HUES64 (cell line): ENCODE data around the gene HSPA14.

Experiments used
- H3K27ac ChIP-seq: 2 replicates; pipeline ENCODE4 v1.7.0; 2013; ENCODE audit warnings: low read depth, low read length, inconsistent platforms
- H3K27me3 ChIP-seq: 2 replicates; pipeline ENCODE4 v1.6.1; 2013; ENCODE audit warnings: mild to moderate bottlenecking, low read length; ENCODE audit not compliant: insufficient read depth
- H3K36me3 ChIP-seq: 2 replicates; pipeline ENCODE4 v1.6.1; 2013; ENCODE audit warnings: mild to moderate bottlenecking, low read length; ENCODE audit not compliant: insufficient read depth
- H3K4me1 ChIP-seq: 2 replicates; pipeline ENCODE4 v1.6.1; 2013; ENCODE audit warnings: mild to moderate bottlenecking, low read length, moderate library complexity; ENCODE audit not compliant: insufficient read depth
- H3K4me3 ChIP-seq: 2 replicates; pipeline ENCODE4 v1.5.1; 2013; ENCODE audit warnings: mild to moderate bottlenecking, low read length, moderate library complexity
- H3K9ac ChIP-seq: 2 replicates; pipeline ENCODE4 v1.6.1; 2013; ENCODE audit warnings: mild to moderate bottlenecking, low read depth, low read length
- H3K9me3 ChIP-seq: 2 replicates; pipeline ENCODE4 v1.6.1; 2013; ENCODE audit warnings: low read depth, low read length; ENCODE audit not compliant: insufficient read depth
- WGBS: fragments of 150-250, 120-280 bp; methylation state at CpG from one replicate; pipeline ENCODE4 v1.1.7; 2013; ENCODE audit warnings: missing lambda C conversion rate; 5-methylcytosine and 5-hydroxymethylcytosine counted together

Gene HSPA14

DNA sequence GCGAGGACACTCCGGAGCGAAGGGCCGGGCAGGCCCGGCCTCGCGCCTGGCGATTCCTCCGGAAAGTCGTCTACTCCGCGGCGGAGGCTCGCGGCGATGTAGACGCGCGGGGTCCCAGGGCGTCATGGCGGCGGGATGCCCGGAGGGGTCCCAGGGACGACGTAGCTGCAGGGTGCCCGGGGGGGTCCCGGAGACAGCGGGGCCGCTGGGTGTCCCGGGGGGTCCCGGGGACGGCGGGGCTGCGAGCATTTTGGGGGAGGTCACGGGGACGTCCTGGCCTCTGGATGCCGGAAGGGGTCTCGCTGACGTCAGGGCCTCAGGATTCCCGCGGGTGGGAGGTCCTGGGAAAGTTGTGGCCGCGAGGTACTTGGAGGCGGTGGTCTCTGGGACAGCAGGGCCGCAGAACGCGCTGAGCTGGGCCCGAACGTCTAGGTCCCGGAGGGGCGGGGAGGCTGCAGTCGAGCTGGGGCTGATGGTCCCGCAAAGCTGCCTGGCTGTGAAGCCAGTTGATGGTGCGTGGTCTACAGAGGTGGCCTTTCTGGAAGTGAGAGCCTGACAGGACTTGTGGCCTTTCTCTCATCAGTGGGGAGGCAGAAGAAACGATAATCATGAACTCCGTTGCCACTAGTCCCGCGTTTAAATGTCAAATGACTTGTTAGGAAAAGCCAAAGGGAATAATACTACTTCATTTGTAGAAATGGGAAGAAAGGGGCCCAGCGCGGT is 637 bp downstream of the HSPA14 start:
- H3K9ac ChIP-seq = peak overlapping the region; percentile 97
- WGBS = under 1% methylated on average over 60 of the region's 60 CpGs
- peak overlapping the region; percentile 97 for H3K4me3 ChIP-seq
- peaks cover 13% of the 10 kb centered on the region; the same call in 1 of the 2 replicates for H3K4me1 ChIP-seq
- H3K27ac ChIP-seq = peak overlapping the region; percentile 98
- H3K27me3 ChIP-seq = no peaks in the 10 kb centered on the region
- H3K36me3 ChIP-seq = peaks cover 39% of the 10 kb centered on the region
- H3K9me3 ChIP-seq = no peaks in the 10 kb centered on the region

DNA sequence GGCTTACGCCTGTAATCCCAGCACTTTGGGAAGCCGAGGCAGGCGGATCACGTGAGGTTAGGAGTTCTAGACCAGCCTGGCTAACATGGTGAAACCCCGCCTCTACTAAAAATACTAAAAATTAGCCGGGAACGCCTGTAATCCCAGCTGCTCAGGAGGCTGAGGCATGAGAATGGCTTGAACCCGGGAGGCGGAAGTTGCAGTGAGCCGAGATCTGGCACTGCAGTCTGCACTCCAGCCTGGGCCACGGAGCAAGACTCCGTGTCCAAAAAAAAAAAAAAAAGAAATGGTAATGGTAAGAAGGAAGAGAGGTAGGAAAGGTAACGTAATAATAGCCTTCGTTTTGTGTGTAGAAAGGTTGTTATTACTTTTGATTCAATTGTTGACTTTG is 1.2 kb downstream of the HSPA14 start:
- H3K4me3 ChIP-seq = peak overlapping the region; percentile 97
- peaks cover 13% of the 10 kb centered on the region; the same call in 1 of the 2 replicates for H3K4me1 ChIP-seq
- no peaks in the 10 kb centered on the region for H3K27me3 ChIP-seq
- peaks cover 44% of the 10 kb centered on the region for H3K36me3 ChIP-seq
- H3K27ac ChIP-seq = peak overlapping the region; percentile 98; the same call in 1 of the 2 replicates
- H3K9ac ChIP-seq = peak overlapping the region; percentile 97
- no peaks in the 10 kb centered on the region for H3K9me3 ChIP-seq
- WGBS = 18% methylated on average over 14 of the region's 14 CpGs

DNA sequence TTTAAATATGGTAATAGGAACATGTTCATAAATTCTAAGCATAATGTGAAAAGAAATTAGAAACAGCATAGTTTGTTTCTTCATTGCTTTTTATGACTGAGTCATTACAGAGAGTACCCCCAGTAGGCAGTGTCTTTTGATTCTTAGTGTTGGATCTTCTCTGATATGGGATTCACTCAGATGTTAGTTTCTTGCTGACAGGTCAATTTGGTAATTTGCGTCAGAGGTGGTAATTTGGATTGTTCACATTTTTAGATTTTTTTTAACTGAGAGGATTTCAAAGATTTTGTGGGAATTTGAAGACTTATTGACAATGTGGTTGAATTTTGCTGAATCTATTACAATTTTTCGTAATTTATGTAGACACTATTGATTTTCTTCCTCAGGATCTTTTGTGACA is 2.1 kb downstream of the HSPA14 start:
- Histone ChIP-seq H3K36me3 (peaks cover 53% of the 10 kb centered on the region), H3K9me3 (no peaks in the 10 kb centered on the region), H3K4me1 (peaks cover 7% of the 10 kb centered on the region; the same call in 1 of the 2 replicates), H3K27ac (no peak overlapping the region), H3K27me3 (no peaks in the 10 kb centered on the region), H3K9ac (no peak overlapping the region), H3K4me3 (no peak overlapping the region)
- 99% methylated on average over 2 of the region's 2 CpGs for WGBS

GRCh38 chr10:14843327-14843988 is 5.4 kb downstream of the HSPA14 start:
- Histone ChIP-seq H3K4me3 (no peak overlapping the region), H3K9me3 (no peaks in the 10 kb centered on the region), H3K27ac (no peak overlapping the region), H3K36me3 (peaks cover 68% of the 10 kb centered on the region), H3K27me3 (no peaks in the 10 kb centered on the region), H3K9ac (no peak overlapping the region), H3K4me1 (no peaks in the 10 kb centered on the region)
- WGBS = 94% methylated on average over 15 of the region's 15 CpGs

GRCh38 chr10:14844948-14845347 is 6.8 kb downstream of the HSPA14 start:
- no peaks in the 10 kb centered on the region for H3K4me1 ChIP-seq
- peaks cover 79% of the 10 kb centered on the region for H3K36me3 ChIP-seq
- H3K4me3 ChIP-seq = no peak overlapping the region
- no peak overlapping the region for H3K9ac ChIP-seq
- no peaks in the 10 kb centered on the region for H3K9me3 ChIP-seq
- no peak overlapping the region for H3K27ac ChIP-seq
- H3K27me3 ChIP-seq = no peaks in the 10 kb centered on the region
- no CpG with 5 or more reads among the region's 2 CpGs for WGBS

- peaks cover 84% of the 10 kb centered on the region for H3K36me3 ChIP-seq
- no peak overlapping the region for H3K4me3 ChIP-seq
- H3K9me3 ChIP-seq = no peaks in the 10 kb centered on the region
- 96% methylated on average over 3 of the region's 3 CpGs for WGBS
- H3K9ac ChIP-seq = no peak overlapping the region
- no peaks in the 10 kb centered on the region for H3K27me3 ChIP-seq
- H3K4me1 ChIP-seq = no peaks in the 10 kb centered on the region
- no peak overlapping the region for H3K27ac ChIP-seq
Observed at GRCh38 chr10:14852236-14852635, 14.1 kb downstream of the HSPA14 start.

DNA sequence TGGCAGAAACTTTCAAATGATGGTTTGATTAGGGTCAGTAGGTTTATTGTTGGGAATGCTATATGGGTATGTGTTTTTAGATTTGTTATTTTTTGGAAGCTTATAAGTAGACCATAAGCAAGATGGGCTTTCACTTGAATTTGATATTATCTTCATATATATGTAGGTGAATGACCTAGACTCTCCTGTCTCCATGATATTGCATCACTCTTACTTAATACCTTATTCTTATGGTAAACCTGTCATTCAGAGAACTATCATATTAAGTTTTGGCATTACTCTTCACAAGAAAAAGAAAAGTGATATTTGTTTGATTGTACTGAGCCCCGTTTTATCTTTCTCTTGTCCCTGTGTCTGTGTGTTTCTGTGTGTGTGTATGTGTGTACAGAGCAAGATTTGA is 17.3 kb downstream of the HSPA14 start:
- peaks cover 93% of the 10 kb centered on the region for H3K36me3 ChIP-seq

DNA sequence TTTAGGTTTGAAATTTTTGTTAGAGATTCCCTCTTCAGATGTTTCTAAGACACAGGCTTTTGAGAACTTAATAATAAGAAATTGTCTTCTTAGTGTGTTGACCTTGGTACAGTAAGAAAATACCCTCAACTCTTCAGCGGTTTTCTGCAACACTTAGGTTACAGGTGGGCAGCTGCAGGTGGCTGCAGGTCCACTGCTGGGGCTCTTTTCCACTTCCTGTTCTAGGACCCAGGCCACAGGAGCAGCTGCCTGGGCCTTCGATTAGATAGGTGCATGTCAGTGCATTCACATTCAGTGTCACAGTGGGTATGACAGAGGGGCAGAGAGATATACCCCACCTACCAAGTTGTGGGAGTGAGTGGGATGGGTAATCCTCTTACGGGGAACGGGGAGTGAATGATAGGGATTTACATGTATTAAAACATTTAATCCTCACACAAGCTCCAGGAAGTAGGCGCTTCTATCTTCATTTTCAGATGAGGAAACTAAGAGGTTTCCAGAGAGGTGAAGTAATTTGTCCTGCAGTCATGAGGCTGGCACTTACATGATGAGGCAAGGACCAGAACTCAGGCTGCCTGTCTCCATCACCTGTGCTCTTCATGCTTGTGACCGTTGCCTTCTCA is 20.3 kb downstream of the HSPA14 start:
- H3K4me1 ChIP-seq = no peaks in the 10 kb centered on the region
- no peaks in the 10 kb centered on the region for H3K9me3 ChIP-seq
- no peak overlapping the region for H3K9ac ChIP-seq
- 95% methylated on average over 4 of the region's 6 CpGs for WGBS
- no peak overlapping the region for H3K4me3 ChIP-seq
- peaks cover 79% of the 10 kb centered on the region for H3K36me3 ChIP-seq
- H3K27me3 ChIP-seq = no peaks in the 10 kb centered on the region
- H3K27ac ChIP-seq = no peak overlapping the region

More for the DNA sequence above, 17.3 kb downstream of the HSPA14 start:
- no peak overlapping the region for H3K4me3 ChIP-seq
- WGBS = 100% methylated on average over 1 of the region's 1 CpG
- H3K27me3 ChIP-seq = no peaks in the 10 kb centered on the region
- no peaks in the 10 kb centered on the region for H3K9me3 ChIP-seq
- H3K9ac ChIP-seq = no peak overlapping the region
- H3K4me1 ChIP-seq = no peaks in the 10 kb centered on the region
- no peak overlapping the region for H3K27ac ChIP-seq

DNA sequence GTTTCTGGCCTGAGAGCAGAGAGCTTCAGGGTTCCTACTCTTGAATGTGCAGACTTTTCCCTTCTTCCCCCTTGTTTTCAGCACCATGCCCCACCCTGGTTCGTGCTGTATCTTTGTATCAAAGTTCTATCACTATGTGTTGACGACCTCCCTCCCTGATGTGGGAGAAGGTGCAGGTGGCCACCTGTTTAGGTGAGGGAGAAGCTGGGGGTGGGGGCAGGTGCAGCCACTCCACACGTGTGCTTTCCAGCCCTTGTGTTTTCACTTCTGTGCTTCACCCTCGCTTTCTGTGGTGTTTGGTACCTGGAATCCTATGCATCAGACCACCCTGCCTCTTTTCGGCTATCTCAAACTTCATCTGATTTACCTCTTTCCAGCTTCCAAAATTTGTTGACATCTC is 20.9 kb downstream of the HSPA14 start:
- Histone ChIP-seq H3K4me1 (no peaks in the 10 kb centered on the region), H3K36me3 (peaks cover 75% of the 10 kb centered on the region), H3K27me3 (no peaks in the 10 kb centered on the region), H3K9me3 (no peaks in the 10 kb centered on the region), H3K4me3 (no peak overlapping the region), H3K9ac (no peak overlapping the region), H3K27ac (no peak overlapping the region)
- 85% methylated on average over 5 of the region's 5 CpGs for WGBS

DNA sequence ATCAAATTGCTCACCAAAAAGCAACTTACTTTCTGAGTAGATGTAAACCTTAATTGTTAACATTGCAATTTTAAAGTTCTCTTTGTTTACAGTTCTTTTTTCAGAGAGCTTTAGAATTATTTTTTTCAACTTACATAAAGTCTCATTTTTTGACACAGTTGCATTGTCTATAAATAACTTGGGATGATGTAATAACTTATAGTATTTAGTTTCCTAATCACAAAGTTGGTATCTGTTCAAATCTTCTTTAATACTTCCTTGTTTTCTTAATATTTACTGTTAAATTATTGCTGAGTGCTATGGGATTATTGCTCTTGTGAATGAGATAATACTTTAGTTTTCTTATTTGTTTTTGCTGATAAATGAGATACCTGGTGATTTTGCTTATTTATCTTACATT is 21.7 kb downstream of the HSPA14 start:
- Histone ChIP-seq H3K36me3 (peaks cover 70% of the 10 kb centered on the region), H3K4me3 (no peak overlapping the region), H3K9ac (no peak overlapping the region), H3K27ac (no peak overlapping the region), H3K4me1 (no peaks in the 10 kb centered on the region), H3K27me3 (no peaks in the 10 kb centered on the region), H3K9me3 (no peaks in the 10 kb centered on the region)

DNA sequence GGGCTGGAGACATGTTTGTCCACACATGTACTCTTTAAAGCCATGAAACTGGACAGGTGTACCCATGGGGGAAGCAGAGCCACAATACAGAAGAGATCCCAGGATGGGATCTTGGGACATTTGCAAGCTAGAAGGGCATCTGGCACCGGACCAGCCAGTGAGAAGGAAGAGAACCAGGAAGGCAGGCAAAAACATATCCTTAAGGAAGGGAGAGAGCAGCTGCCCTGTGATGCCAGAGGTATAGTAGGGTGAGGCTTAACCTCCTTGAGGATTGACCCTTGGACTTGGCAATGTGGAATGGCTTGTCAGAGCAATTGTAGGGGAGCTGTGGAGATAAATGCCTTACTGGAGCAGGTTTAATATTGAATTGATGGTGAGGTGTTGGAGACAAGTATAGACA is 22.7 kb downstream of the HSPA14 start:
- no peak overlapping the region for H3K27ac ChIP-seq
- H3K27me3 ChIP-seq = no peaks in the 10 kb centered on the region
- no peaks in the 10 kb centered on the region for H3K9me3 ChIP-seq
- no peak overlapping the region for H3K4me3 ChIP-seq
- H3K36me3 ChIP-seq = peaks cover 60% of the 10 kb centered on the region
- WGBS = 91% methylated on average over 1 of the region's 1 CpG
- no peak overlapping the region for H3K9ac ChIP-seq
- no peaks in the 10 kb centered on the region for H3K4me1 ChIP-seq
